ENCODE measurements around the gene NUDT22.

Gene NUDT22

DNA sequence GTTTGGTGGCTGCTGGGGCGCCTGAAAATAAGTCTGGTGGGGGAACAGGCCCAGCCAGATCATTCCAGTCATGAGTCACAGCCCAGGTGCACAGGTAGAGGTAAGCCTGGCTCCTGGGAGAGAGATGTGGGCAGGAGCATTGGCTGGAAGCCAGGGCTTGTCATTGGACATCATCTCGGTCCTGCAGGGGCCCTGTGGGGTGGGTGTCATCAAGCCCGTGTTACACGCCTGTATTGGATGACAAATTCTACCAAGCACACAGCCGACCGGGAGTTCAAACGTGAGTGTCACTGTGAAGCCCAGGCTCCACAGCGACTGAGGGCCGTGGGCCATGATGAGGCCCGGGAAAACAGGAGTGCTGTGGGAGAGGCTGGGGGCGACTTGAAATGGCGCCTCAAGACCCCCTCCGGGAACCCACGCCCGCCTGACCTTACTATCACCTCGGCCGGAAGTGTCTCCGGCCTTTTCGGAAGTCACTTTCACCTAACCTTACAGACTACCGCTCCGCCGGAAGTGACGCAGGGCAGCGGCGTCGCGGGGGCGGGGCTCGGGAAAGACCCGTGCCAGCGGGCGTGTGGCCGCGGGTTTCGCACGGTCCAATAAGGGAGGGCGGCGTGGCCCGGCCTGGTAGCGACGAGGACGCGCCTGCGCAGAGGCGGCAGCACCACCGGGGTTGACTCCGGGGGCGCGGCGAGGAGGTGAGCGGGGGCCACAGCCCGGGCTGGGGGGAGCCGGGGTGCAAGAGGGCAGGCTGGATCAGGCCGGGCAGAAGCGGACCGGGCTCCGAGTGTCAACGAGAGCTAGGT lies 14.6 kb downstream of the NUDT22 start, which contains the start of gene FKBP2:
Gene FKBP2 (plus strand): TSS at position 661 of the 806 bp plus-strand sequence. CDS start 1,293 bp downstream, outside the sequence.
- peak within 1 kb of the TSS; percentile 95 for H3K27ac ChIP-seq
- TF ChIP-seq, protein P1, sequence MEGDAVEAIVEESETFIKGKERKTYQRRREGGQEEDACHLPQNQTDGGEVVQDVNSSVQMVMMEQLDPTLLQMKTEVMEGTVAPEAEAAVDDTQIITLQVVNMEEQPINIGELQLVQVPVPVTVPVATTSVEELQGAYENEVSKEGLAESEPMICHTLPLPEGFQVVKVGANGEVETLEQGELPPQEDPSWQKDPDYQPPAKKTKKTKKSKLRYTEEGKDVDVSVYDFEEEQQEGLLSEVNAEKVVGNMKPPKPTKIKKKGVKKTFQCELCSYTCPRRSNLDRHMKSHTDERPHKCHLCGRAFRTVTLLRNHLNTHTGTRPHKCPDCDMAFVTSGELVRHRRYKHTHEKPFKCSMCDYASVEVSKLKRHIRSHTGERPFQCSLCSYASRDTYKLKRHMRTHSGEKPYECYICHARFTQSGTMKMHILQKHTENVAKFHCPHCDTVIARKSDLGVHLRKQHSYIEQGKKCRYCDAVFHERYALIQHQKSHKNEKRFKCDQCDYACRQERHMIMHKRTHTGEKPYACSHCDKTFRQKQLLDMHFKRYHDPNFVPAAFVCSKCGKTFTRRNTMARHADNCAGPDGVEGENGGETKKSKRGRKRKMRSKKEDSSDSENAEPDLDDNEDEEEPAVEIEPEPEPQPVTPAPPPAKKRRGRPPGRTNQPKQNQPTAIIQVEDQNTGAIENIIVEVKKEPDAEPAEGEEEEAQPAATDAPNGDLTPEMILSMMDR (conservative IDR thresholded peaks at IDR 0.05): no peak

DNA sequence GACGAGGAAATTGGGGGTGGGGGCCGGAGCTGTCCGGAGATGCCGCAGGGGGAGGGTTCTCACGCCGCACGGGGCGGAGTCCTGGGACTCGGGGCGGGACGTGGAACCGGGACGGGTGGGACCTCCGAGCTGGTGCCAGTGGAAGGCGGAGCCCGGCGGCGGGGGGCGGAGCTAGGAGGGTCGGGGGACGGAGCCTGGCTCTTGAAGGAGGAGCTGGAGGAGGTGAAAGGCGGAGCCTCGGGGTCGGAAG lies 15.1 kb downstream of the NUDT22 start:
- TF ChIP-seq, protein P1 (conservative IDR thresholded peaks at IDR 0.05): no peak
- peak overlapping the region; percentile 95 for H3K27ac ChIP-seq

DNA sequence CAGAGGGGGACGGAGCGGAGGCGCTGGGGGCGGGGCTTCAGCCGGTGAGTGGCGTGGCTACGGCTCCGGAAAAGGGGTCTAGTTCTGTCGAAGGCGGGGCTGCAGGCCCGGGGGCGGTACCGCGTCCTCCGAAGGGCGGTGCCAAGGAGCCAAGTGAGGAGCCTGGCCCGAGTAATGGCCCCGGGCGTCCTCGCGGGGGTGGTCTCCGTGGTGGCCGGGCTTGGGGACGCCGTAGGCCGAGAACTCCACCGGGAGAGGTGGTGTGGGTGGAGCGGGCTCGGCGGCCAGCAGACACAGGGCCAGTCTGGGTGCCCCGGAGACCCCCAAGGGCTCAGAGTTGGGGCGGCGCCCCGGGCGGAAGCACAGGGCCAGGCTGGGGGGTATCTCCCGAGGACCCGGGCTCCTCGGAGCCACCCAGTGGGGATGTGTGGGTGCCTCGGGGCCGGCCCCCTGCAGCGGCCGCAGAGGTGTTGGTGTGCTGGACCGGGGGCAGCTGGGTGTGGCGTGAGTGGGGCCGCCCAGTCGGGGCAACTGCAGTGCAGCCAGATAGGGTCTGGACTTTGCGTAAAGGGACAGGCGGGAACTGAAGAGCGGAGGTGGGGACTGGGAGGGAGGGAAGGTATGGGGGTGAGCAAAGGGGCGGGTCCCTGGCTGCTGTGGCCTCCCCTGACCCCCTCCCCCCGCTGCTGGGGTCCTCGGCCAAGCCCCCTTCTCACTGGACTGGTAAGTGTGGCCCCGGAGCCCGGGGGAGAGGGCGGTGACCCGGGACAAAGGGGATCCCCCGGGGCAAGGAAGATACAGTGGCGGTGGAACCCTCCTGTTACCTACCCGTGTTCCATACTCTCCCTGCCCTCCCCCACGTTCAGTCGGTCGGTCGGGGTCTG lies 15.7 kb downstream of the NUDT22 start:
- peak overlapping the region; percentile 95 for H3K27ac ChIP-seq
- TF ChIP-seq, protein P1 (conservative IDR thresholded peaks at IDR 0.05): peak; percentile 38

DNA sequence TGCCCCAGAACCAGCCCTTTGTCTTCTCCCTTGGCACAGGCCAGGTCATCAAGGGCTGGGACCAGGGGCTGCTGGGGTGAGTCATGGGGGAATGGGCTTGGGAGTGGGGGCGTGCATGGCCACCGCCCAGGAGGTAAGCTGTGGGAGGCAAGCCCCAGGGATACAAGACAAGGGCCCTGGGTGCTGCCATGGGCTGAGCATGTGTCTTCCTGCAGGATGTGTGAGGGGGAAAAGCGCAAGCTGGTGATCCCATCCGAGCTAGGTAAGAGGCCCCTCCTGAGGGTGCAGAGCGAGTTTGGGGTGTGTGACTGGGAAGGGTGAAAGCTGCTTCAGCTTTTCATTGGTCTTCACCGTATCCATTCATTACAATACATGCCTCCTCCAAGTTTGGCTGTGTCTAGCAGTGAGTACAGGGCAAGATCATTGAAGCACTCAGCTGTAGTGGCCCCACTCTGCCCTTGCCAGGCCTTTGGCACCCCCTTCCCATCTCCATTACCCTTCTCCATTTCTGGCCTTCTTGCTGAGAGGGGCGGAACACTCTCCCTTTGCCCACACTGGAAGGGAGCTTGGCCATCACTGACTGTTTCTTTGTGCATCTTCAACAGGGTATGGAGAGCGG lies 17.3 kb downstream of the NUDT22 start:
- H3K27ac ChIP-seq: peak overlapping the region; percentile 95
- TF ChIP-seq, protein P1 (conservative IDR thresholded peaks at IDR 0.05): no peak; the same call in 1 of the 2 replicates

DNA sequence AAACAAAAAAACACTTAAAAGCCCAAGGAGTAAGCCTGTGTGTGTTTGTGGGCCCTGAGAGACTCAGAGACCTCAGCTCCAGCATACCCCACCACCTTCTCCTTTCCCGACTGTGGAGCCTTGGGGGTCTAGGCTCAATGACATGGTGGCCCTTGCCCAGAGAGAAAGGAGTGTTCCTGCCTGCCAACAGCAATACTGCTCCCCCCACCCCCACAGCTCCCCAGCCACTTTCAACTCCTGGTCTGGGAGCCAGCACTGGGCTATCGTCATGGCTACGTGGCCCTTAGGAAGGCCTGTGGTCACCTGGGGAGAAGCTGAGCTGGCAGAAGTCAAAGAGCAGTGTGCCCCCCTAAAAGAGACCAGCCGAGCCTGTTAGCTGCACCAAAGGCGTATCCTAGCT lies 18.0 kb downstream of the NUDT22 start:
- H3K27ac ChIP-seq: peak overlapping the region; percentile 95
- TF ChIP-seq, protein P1 (conservative IDR thresholded peaks at IDR 0.05): no peak

DNA sequence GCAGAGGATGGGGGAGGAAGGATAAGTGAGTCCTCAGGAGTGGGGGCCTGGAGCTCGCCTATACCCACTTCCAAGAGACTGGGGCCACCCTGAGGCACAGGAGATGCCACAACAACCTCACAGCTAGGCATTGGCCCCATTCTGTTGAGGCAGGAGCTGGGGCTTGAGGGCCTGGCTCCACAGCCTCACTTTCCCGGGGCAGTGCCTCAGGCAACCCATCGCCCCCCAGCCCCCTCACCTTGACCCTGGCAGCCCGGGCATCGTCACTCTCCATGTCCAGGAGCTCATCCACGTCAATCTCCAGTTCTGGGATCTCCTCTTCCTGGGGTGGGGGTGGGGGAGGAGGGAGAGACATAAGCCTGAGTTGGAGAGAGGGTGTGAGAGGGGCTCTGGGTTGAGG lies 18.9 kb downstream of the NUDT22 start:
- H3K27ac ChIP-seq: peak overlapping the region; percentile 95

More for the DNA sequence above, 18.9 kb downstream of the NUDT22 start:
- TF ChIP-seq, protein P1 (conservative IDR thresholded peaks at IDR 0.05): no peak

Data from VCaP (cell line).